Muscle layer of duodenum (tissue), 2 donors: ENCODE results near the gene SNX3.
"Not testable (repeated sequence)": the region's sequence is repeated elsewhere in the genome, so short reads cannot be mapped to it uniquely, and the experiment has no call there.

ENCODE experiments used
- H3K27ac ChIP-seq: one replicate; pipeline ENCODE4 v1.7.0; 2013; ENCODE audit warnings: mild to moderate bottlenecking, low read length
- H3K27me3 ChIP-seq: one replicate; pipeline ENCODE4 v1.7.0; 2013; ENCODE audit warnings: low read depth, mild to moderate bottlenecking, control low read depth, low read length
- H3K36me3 ChIP-seq, 2 donors: one replicate each; pipeline ENCODE4 v1.7.0; 2013; ENCODE audit warnings: low read length in 2 of 2, control low read depth in 1 of 2, mild to moderate bottlenecking in 1 of 2; ENCODE audit not compliant: insufficient read depth in 2 of 2, control insufficient read depth in 1 of 2
- H3K4me1 ChIP-seq, 2 donors: one replicate each; pipeline ENCODE4 v1.7.0; 2013; ENCODE audit warnings: low read length in 2 of 2, mild to moderate bottlenecking in 2 of 2, control low read depth in 1 of 2, moderate library complexity in 1 of 2; ENCODE audit not compliant: insufficient read depth in 2 of 2, control insufficient read depth in 1 of 2
- H3K4me3 ChIP-seq, 2 donors: one replicate each; pipeline ENCODE4 v1.7.0; 2013; ENCODE audit warnings: low read length in 2 of 2, low read depth in 1 of 2, mild to moderate bottlenecking in 1 of 2
- H3K9me3 ChIP-seq, 2 donors: one replicate each; pipeline ENCODE4 v1.7.0; 2013; ENCODE audit warnings: low read length in 2 of 2, control low read depth in 1 of 2, mild to moderate bottlenecking in 1 of 2; ENCODE audit not compliant: control insufficient read depth in 1 of 2
- donor health status: healthy.

The SNX3 gene

GRCh38 chr6:108254433-108255410 lies 6.1 kb downstream of the SNX3 start:
- Histone ChIP-seq H3K4me1 (peaks cover 5 to 41% of the 10 kb centered on the region in 2 donors), H3K36me3 (peaks cover 0 to 4% of the 10 kb centered on the region in 2 donors), H3K27me3 (no peaks in the 10 kb centered on the region), H3K27ac (no peak overlapping the region), H3K4me3 (no peak overlapping the region), H3K9me3 (no peaks in the 10 kb centered on the region)

DNA sequence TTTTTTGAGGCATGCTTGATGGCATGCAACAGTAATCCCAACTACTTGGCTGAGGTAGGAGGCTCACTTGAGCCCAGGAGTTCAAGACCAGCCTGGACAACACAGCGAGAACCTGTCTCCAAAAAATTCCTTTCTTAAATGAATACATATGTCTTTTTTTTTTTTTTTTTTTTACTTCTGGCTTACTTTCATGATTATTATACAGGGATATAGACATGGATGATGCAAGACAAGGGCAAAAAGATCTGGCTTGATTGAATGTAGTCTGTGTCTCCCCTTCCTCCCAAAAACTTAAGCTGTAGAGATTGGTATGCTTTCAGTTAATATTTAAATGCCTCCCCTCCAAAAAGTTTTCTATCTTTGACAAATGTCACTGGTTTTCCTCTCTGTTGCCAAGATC lies 7.6 kb downstream of the SNX3 start:
- H3K9me3 ChIP-seq: no peaks in the 10 kb centered on the region
- no peak overlapping the region for H3K27ac ChIP-seq
- H3K27me3 ChIP-seq: no peaks in the 10 kb centered on the region
- no peak overlapping the region for H3K4me3 ChIP-seq
- peaks cover 5 to 28% of the 10 kb centered on the region in 2 donors for H3K4me1 ChIP-seq
- peaks cover 0 to 4% of the 10 kb centered on the region in 2 donors for H3K36me3 ChIP-seq

- peaks cover 5 to 25% of the 10 kb centered on the region in 2 donors for H3K4me1 ChIP-seq
- no peak overlapping the region for H3K4me3 ChIP-seq
- no peak overlapping the region for H3K27ac ChIP-seq
- H3K36me3 ChIP-seq: peaks cover 0 to 4% of the 10 kb centered on the region in 2 donors
- no peaks in the 10 kb centered on the region for H3K27me3 ChIP-seq
- H3K9me3 ChIP-seq: no peaks in the 10 kb centered on the region
Measured at GRCh38 chr6:108252055-108252454, 8.8 kb downstream of the SNX3 start.

DNA sequence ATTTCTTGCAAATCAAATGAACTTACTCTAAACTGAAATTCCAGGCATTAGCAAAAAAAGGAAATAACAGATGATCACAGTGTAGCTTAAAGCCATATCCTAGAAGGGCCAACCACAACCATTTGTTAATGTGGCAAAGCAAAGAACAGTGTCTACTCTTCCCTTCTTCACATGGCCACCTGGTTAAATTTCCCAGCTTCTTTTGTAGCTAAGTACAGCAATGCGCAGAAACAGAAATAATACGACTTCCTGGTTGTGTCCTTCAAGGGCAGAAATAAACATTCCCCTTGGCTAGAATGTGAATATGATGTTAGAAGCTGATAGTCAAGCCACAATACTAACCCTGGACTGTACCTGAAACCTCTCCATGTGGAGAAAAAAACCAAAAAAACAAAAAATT lies 9.6 kb downstream of the SNX3 start:
- H3K27me3 ChIP-seq: no peaks in the 10 kb centered on the region
- peaks cover 0 to 4% of the 10 kb centered on the region in 2 donors for H3K36me3 ChIP-seq
- peaks cover 5 to 21% of the 10 kb centered on the region in 2 donors for H3K4me1 ChIP-seq
- H3K27ac ChIP-seq: no peak overlapping the region
- no peak overlapping the region for H3K4me3 ChIP-seq
- no peaks in the 10 kb centered on the region for H3K9me3 ChIP-seq

- Histone ChIP-seq H3K27ac (no peak overlapping the region), H3K9me3 (no peaks in the 10 kb centered on the region), H3K4me3 (no peak overlapping the region), H3K4me1 (peaks cover 5 to 19% of the 10 kb centered on the region in 2 donors), H3K36me3 (peaks cover 0 to 4% of the 10 kb centered on the region in 2 donors), H3K27me3 (no peaks in the 10 kb centered on the region)
Measured at GRCh38 chr6:108250240-108250866, 10.5 kb downstream of the SNX3 start.

GRCh38 chr6:108247965-108248536 lies 12.8 kb downstream of the SNX3 start:
- Histone ChIP-seq H3K27ac (no peak overlapping the region), H3K27me3 (no peaks in the 10 kb centered on the region), H3K36me3 (peaks cover 0 to 8% of the 10 kb centered on the region in 2 donors), H3K4me3 (no peak overlapping the region), H3K9me3 (no peaks in the 10 kb centered on the region), H3K4me1 (peaks cover 5 to 15% of the 10 kb centered on the region in 2 donors)

- peaks cover 0 to 12% of the 10 kb centered on the region in 2 donors for H3K36me3 ChIP-seq
- H3K4me1 ChIP-seq, H3K27me3 ChIP-seq, H3K4me3 ChIP-seq, H3K27ac ChIP-seq, H3K9me3 ChIP-seq: not testable (repeated sequence)
Measured at GRCh38 chr6:108245095-108245494, 15.7 kb downstream of the SNX3 start.

DNA sequence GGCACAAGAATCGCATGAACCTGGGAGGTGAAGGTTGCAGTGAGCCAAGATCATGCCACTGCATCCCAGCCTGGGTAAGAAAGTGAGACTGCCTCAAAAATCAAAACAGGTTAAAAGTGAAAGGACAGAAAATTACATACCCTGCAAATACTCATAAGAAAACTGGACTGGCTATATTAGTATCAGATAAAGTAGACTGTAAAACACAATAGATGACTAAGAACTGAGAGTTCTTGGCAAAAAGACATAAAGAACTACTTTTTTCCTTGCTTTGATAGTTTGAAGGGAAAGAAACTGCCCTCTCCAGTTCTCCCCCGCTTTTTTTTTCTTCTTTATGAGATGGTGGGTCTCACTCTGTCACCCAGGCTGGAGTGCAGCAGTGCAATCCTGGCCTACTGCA lies 17.0 kb downstream of the SNX3 start:
- Histone ChIP-seq H3K27ac (no peak overlapping the region), H3K36me3 (peaks cover 0 to 12% of the 10 kb centered on the region in 2 donors), H3K27me3 (no peaks in the 10 kb centered on the region), H3K4me3 (no peak overlapping the region), H3K9me3 (peaks cover 0 to 6% of the 10 kb centered on the region in 2 donors), H3K4me1 (no peaks in the 10 kb centered on the region)

- H3K27me3 ChIP-seq: no peaks in the 10 kb centered on the region
- H3K4me1 ChIP-seq: no peaks in the 10 kb centered on the region
- no peak overlapping the region for H3K4me3 ChIP-seq
- H3K27ac ChIP-seq: no peak overlapping the region
- H3K9me3 ChIP-seq: peaks cover 0 to 6% of the 10 kb centered on the region in 2 donors
- peaks cover 0 to 12% of the 10 kb centered on the region in 2 donors for H3K36me3 ChIP-seq
Measured at GRCh38 chr6:108242721-108243120, 18.1 kb downstream of the SNX3 start.

DNA sequence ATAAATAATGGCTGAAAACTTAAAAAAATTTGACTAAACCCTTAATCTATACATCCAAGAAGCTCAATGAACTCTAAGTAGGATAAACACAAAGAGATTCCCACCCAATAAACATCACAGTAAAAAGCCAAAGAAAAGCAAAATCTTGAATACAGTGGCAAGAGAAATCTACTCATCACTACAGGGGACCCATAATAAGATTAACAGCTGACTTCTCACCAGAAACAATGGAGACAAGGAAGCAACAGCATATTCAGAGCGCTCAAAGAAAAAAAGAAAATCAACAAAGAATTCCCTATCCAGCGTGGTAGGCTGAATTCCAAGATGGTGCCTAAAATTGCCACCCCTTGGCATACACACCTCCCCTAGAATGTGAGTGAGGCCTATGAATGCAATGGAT lies 18.6 kb downstream of the SNX3 start:
- H3K27me3 ChIP-seq: no peaks in the 10 kb centered on the region
- H3K27ac ChIP-seq: no peak overlapping the region
- H3K4me3 ChIP-seq: no peak overlapping the region
- peaks cover 0 to 6% of the 10 kb centered on the region in 2 donors for H3K9me3 ChIP-seq
- no peaks in the 10 kb centered on the region for H3K4me1 ChIP-seq
- H3K36me3 ChIP-seq: peaks cover 0 to 12% of the 10 kb centered on the region in 2 donors

DNA sequence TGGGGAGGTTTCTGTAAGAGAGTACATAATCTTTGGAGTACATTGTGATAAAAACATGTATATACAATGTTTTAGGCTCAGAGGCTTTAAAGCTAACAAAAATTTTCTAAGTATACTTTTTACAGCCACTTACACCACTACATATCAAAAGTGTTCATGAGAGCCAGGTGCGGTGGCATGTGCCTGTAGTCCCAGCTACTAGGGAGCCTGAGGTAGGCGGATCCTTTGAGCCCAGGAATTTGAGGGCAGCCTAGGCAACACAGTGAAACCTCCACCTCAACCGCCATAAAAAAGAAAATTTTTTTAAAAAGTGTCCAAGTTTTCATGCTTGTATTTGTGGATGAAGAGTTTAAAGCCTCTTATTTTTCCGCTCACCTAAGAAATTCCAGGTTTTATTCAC lies 22.5 kb downstream of the SNX3 start:
- no peaks in the 10 kb centered on the region for H3K27me3 ChIP-seq
- no peaks in the 10 kb centered on the region for H3K4me1 ChIP-seq
- no peak overlapping the region for H3K4me3 ChIP-seq
- peaks cover 0 to 6% of the 10 kb centered on the region in 2 donors for H3K9me3 ChIP-seq
- no peak overlapping the region for H3K27ac ChIP-seq
- peaks cover 0 to 9% of the 10 kb centered on the region in 2 donors for H3K36me3 ChIP-seq
